GM13976 (cell line): ENCODE data around the gene PRELID3B.

Source experiments
- DNase-seq: peaks from one replicate; pipeline ENCODE4 v3.0.0; 2012; ENCODE audit warnings: low spot score
- CTCF ChIP-seq: IDR thresholded peaks from 2 replicates; pipeline ENCODE4 v1.5.1; 2012; ENCODE audit warnings: borderline replicate concordance, mild to moderate bottlenecking; ENCODE audit not compliant: insufficient read depth; ENCODE audit errors: extremely low read depth, missing control alignments, control extremely low read depth
- in situ Hi-C: fragments of 300-500 bp; cut with MboI; formaldehyde crosslinking; loops from one replicate; pipeline ENCODE4 v1.12.0; 2022; ENCODE audit warnings: low sequenced_read_pairs, mixed read lengths, inconsistent platforms; ENCODE audit not compliant: unreplicated experiment

The PRELID3B gene

GRCh38 chr20:59028812-59029211, 13.8 kb downstream of the PRELID3B start:
- no peak for TF ChIP-seq CTCF
- in situ Hi-C loops, result no loop called here
- no peak for DNase-seq

GRCh38 chr20:59027741-59028320, 14.8 kb downstream of the PRELID3B start:
- no peak for DNase-seq
- no peak for TF ChIP-seq CTCF
- in situ Hi-C loops, result no loop called here

GRCh38 chr20:59026904-59027740, 15.5 kb downstream of the PRELID3B start:
- no peak for DNase-seq
- no peak for TF ChIP-seq CTCF
- in situ Hi-C loops, result no loop called here

- no peak for TF ChIP-seq CTCF
- no peak for DNase-seq
- in situ Hi-C loops, result no loop called here
Observed at GRCh38 chr20:59025511-59025910, 17.1 kb downstream of the PRELID3B start.

GRCh38 chr20:59025086-59025485, 17.5 kb downstream of the PRELID3B start:
- DNase-seq, result no peak
- TF ChIP-seq CTCF, result no peak
- in situ Hi-C loops, result no loop called here

GRCh38 chr20:59024111-59024530, 18.5 kb downstream of the PRELID3B start:
- DNase-seq, result no peak
- no peak for TF ChIP-seq CTCF
- in situ Hi-C loops, result no loop called here
